ENCODE data around the gene TUFT1. TPM values are rescaled to one million over a fixed set of nuclear protein-coding genes. Genes with fewer than 3 reads are reported as not detected.

TUFT1 gene
- total and polyA plus RNA-seq, 2 donors (not counting 1 experiment from before 2014, with no cell fraction given), result 0.82 to 2.2 TPM

DNA sequence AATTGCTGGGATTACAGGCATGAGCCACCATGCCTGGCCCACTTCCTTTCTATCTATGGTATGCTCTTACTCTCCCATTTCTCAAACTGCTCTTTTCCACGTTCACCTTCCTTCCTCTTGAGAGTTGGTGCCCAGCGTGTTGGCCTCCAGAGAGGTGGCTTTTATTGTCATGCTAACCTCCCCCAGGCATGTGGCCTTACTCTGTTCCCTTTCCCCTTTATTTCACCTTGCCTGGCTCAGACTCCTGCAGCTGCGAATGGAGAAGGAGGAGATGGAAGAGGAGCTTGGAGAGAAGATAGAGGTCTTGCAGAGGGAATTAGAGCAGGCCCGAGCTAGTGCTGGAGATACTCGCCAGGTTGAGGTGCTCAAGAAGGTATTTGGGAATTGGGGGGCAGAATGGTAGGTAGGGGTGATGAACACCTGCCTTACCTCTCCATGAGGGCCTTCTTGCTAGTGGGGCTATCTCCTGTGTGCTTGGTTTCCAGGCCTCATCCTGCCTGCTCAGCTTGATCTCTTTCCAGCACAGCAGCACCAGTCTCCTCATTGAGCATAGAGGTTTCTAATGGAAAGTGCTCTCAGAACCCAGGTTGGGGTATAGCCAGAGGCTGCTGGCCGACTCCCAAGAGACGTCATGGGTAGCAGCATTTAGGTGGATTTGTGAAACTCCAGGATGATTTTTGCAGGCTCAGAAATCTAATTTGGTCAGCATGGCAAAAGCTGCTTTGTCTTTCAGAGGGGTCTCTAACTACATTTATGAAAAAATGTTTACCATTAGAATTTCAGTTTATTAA, 13.2 kb upstream of the TUFT1 start:
- DNase-seq (no peak), ATAC-seq (ENCODE audit: low read depth) (no peak)
- ChIA-PET POLR2A (no interaction called here), CTCF (no interaction called here)
- H3K79me2 ChIP-seq (ENCODE audit: control insufficient read depth, insufficient read depth, low read length), result no peaks in the 10 kb centered on the region
- H3K4me2 ChIP-seq (replicated peaks; ENCODE audit: low read depth, low read length, poor library complexity, severe bottlenecking), result no peak overlapping the region
- 93% methylated on average over 5 of the region's 7 CpGs for WGBS (ENCODE audit: insufficient coverage)
- H3K27ac Mint-ChIP-seq, result no peak overlapping the region
- H3K4me3 ChIP-seq (ENCODE audit: control extremely low read depth in 1 of 5, extremely low read depth in 1 of 5, insufficient read depth in 1 of 5, low read depth in 2 of 5, low read length in 4 of 5), result no peak overlapping the region
- H3K27me3 Mint-ChIP-seq, result peaks cover 5% of the 10 kb centered on the region
- H3K27ac ChIP-seq (ENCODE audit: low read length in 2 of 2), result no peak overlapping the region
- H3K9me3 ChIP-seq (ENCODE audit: control extremely low read depth in 1 of 3, control insufficient read depth in 2 of 3, insufficient read depth in 1 of 3, low read length in 2 of 3), result no peaks in the 10 kb centered on the region
- no peak for TF ChIP-seq CTCF (IDR thresholded peaks at IDR 0.05)
- no peak for TF ChIP-seq EZH2 (IDR thresholded peaks at IDR 0.05; ENCODE audit: borderline replicate concordance, insufficient read depth, low read depth, low read length, poor library complexity, severe bottlenecking)
- no peaks in the 10 kb centered on the region for H3K27me3 ChIP-seq (replicated peaks in 1 of 4; ENCODE audit: control extremely low read depth in 1 of 4, control insufficient read depth in 3 of 4, insufficient read depth in 4 of 4, low read length in 3 of 4)
- H3K4me1 Mint-ChIP-seq, result no peaks in the 10 kb centered on the region
- no peak overlapping the region for H2AFZ ChIP-seq (ENCODE audit: insufficient read depth, low read depth, low read length, poor library complexity, severe bottlenecking)
- no peaks in the 10 kb centered on the region for H3K9me3 Mint-ChIP-seq (ENCODE audit: insufficient read depth)
- no peak overlapping the region for H3K9ac ChIP-seq (ENCODE audit: low read length)
- H3K36me3 ChIP-seq (replicated peaks in 1 of 2; ENCODE audit: control extremely low read depth in 1 of 2, control insufficient read depth in 1 of 2, extremely low read depth in 1 of 2, insufficient read depth in 2 of 2, low read length in 1 of 2), result no peaks in the 10 kb centered on the region
- H3K4me3 Mint-ChIP-seq, result no peak overlapping the region
- intact Hi-C loops (cut with micrococcal nuclease), result no loop called here
- H4K20me1 ChIP-seq (ENCODE audit: control insufficient read depth, insufficient read depth, low read length, poor library complexity, severe bottlenecking), result no peaks in the 10 kb centered on the region
- no peaks in the 10 kb centered on the region for H3K4me1 ChIP-seq (ENCODE audit: control insufficient read depth in 2 of 2, insufficient read depth in 2 of 2, low read length in 2 of 2)

DNA sequence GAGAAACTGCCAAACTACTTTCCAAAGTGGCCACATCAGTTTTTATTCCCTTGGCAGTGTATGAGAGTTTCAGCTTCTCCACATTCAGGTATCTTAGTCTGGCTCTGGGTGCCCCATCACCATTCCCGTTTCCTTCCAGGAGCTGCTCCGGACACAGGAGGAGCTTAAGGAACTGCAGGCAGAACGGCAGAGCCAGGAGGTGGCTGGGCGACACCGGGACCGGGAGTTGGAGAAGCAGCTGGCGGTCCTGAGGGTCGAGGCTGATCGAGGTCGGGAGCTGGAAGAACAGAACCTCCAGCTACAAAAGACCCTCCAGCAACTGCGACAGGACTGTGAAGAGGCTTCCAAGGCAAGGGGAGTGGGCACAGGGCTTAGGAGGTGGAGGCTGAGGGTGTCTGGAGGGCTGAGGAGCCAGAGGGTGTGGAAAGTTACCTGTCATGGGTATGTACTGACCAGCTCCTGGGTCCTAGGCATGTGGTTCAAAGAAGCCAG, 10.9 kb upstream of the TUFT1 start:
- Mint-ChIP-seq H3K27ac (no peak overlapping the region), H3K4me3 (no peak overlapping the region), H3K4me1 (no peaks in the 10 kb centered on the region), H3K9me3 (ENCODE audit: insufficient read depth) (no peaks in the 10 kb centered on the region), H3K27me3 (peaks cover 5% of the 10 kb centered on the region)
- ChIA-PET POLR2A (no interaction called here), CTCF (no interaction called here)
- H3K4me3 ChIP-seq (ENCODE audit: control extremely low read depth in 1 of 5, extremely low read depth in 1 of 5, insufficient read depth in 1 of 5, low read depth in 2 of 5, low read length in 4 of 5), result no peak overlapping the region
- intact Hi-C loops (cut with micrococcal nuclease), result no loop called here
- WGBS (ENCODE audit: insufficient coverage), result 96% methylated on average over 11 of the region's 11 CpGs
- no peak overlapping the region for H3K4me2 ChIP-seq (replicated peaks; ENCODE audit: low read depth, low read length, poor library complexity, severe bottlenecking)
- H4K20me1 ChIP-seq (ENCODE audit: control insufficient read depth, insufficient read depth, low read length, poor library complexity, severe bottlenecking), result no peaks in the 10 kb centered on the region
- H3K4me1 ChIP-seq (ENCODE audit: control insufficient read depth in 2 of 2, insufficient read depth in 2 of 2, low read length in 2 of 2), result no peaks in the 10 kb centered on the region
- TF ChIP-seq EZH2 (IDR thresholded peaks at IDR 0.05; ENCODE audit: borderline replicate concordance, insufficient read depth, low read depth, low read length, poor library complexity, severe bottlenecking) (no peak), CTCF (IDR thresholded peaks at IDR 0.05) (no peak)
- no peak overlapping the region for H2AFZ ChIP-seq (ENCODE audit: insufficient read depth, low read depth, low read length, poor library complexity, severe bottlenecking)
- H3K79me2 ChIP-seq (ENCODE audit: control insufficient read depth, insufficient read depth, low read length), result no peaks in the 10 kb centered on the region
- DNase-seq (no peak), ATAC-seq (ENCODE audit: low read depth) (no peak)
- no peaks in the 10 kb centered on the region for H3K27me3 ChIP-seq (replicated peaks in 1 of 4; ENCODE audit: control extremely low read depth in 1 of 4, control insufficient read depth in 3 of 4, insufficient read depth in 4 of 4, low read length in 3 of 4)
- no peaks in the 10 kb centered on the region for H3K36me3 ChIP-seq (replicated peaks in 1 of 2; ENCODE audit: control extremely low read depth in 1 of 2, control insufficient read depth in 1 of 2, extremely low read depth in 1 of 2, insufficient read depth in 2 of 2, low read length in 1 of 2)
- no peak overlapping the region for H3K27ac ChIP-seq (ENCODE audit: low read length in 2 of 2)
- no peak overlapping the region for H3K9ac ChIP-seq (ENCODE audit: low read length)
- H3K9me3 ChIP-seq (ENCODE audit: control extremely low read depth in 1 of 3, control insufficient read depth in 2 of 3, insufficient read depth in 1 of 3, low read length in 2 of 3), result no peaks in the 10 kb centered on the region

Data from B cell (primary cell).